Measurements from ENCODE around the gene SCTR.

SCTR gene

GRCh38 chr2:119486886-119487285, 37.4 kb downstream of the SCTR start:
- no peak for DNase-seq

- no peak for DNase-seq
Observed at GRCh38 chr2:119486196-119486827, 38.0 kb downstream of the SCTR start.

DNA sequence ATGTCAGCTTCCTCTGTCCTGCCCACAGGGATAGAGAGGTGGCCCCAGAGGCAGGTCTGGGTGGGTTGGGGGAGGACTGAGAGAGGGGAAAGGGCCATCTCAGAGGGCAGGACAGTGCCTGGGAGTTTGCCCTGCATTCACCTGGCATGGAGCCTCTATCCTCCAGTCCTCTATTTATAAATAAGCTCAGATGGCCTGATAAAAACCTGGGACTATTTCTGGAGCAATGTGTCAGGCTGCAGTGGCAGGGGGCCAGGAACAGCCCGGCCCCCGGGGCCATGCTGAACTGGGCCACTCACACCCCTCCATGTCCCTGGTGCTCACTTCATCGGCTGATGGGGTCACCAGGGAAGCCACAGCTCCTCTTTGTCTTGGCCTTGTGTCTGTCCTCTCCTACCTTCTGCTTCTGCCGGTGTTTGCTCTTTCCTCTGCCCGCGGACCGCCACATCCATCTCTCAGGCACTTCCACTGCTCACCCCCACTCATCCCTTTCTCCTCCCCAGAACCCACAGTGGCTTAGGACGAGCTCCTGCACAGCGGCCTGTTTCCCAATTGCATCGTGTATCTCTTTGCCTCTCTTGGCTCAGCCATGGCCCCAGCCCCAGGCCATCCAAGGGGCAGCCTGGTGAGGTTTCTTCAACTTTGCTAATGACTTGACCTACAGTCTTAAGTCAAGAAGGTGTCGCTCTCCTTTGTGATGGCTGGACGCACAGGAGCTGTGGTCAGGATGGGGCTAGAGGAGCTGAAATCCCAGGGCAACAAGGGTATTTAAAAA, 38.8 kb downstream of the SCTR start:
- DNase-seq: no peak

DNA sequence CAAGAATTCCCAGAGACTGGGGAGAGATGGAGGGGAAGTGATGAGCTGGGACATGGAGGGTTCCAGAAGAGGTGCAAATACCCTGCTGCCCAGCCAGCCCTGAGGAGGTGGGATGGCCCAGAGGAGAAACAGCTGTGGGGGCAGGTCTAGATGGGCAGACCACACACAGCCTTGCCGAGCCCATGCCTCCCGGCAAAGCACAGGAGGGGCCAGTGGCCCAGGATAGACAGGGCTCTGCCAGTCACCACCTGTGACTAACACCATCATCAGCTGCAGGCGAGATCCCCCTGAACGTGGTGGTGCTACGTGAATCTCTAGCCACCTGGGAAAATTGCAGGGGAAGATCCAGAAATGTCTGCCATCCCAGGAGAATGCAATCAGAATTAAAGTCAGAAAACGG, 39.4 kb downstream of the SCTR start:
- DNase-seq: no peak

DNA sequence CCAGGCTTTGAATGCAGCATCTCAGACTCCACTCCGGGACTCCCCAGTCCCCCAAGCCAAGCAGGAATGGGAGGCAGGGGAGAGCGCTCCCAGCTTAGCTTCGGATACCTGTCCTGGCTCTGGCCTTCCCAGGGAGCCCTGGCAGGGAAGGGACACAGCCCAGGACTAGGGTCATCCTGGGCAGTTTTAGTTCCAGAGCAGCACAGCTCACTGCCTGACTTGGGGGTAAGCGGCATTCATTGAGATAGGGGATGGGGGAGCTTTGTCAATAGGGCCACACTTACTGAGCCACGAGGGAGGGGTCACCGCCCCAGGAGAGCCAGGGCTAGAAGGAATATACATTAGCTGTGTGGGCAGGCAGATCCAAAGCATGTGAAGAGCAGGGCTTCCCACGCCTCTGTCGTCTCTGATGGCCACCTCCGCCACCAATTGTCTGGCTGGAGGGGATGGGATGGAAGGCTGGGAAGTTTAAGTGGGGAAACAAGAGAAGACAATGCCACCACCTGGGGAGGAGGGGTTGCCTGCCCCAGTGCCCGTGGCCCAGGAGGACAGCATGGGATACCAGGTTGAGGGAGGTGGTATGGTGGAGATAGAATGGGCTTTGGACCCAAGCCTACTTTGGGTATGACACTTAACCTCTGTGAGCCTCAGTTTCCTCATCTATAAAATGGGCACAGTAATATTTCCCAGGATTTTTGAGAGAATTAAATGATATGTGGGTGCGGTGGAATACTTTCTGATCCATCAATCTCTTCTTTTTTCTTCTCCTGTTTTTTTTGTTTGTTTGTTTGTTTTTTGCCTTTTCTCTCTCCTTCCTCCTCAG, 40.2 kb downstream of the SCTR start:
- DNase-seq: no peak

- no peak for DNase-seq
Observed at GRCh38 chr2:119483395-119483753, 40.9 kb downstream of the SCTR start.

GRCh38 chr2:119482481-119483394, 41.5 kb downstream of the SCTR start:
- no peak for DNase-seq

DNA sequence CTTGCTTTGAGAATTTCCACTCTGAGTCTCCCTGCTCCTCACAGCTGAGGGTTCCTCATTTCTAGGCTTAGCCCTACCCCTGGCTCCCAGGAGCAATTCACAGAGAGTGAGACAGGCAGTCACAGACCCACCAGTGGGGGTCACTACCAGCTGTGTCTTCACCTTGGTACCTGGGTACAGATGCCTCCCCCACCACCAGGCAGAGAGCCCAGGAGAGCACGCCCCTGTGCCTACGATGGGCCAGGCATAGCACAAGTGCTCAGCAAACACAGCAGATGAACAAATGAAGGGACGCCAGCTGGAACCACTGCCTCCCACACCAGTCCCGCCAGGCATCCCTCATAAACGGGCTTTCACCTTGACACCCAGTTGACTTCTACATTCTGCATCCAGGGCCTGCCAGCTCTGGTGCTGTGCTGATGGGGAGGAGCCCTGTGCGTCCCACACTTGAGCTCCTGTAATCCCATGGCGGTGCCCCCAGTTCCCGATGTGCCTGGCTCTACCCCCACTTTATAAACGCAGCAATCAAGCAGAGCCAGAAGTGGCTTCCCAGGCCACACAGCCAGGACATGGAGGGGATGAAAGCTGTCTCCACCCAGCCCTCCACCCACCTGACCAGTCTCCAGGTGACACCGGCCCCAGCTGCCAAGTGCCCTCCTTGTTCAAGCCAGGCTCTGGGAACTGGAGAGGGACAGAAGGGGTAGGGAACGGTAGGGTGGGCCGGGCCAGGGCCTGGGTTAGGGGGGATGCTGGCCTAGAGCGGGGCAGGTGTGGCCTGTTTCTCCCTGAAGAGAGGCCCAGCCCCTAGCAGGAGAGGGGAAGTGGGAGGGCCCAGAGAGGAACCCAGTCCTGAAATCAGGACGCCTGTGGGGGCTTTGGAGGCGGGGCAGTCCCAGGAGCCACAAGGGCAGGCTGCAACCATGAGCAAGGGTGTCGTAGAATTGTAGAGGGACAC, 42.5 kb downstream of the SCTR start:
- no peak for DNase-seq

- DNase-seq: no peak
Observed at GRCh38 chr2:119480718-119481142, 43.6 kb downstream of the SCTR start.

DNA sequence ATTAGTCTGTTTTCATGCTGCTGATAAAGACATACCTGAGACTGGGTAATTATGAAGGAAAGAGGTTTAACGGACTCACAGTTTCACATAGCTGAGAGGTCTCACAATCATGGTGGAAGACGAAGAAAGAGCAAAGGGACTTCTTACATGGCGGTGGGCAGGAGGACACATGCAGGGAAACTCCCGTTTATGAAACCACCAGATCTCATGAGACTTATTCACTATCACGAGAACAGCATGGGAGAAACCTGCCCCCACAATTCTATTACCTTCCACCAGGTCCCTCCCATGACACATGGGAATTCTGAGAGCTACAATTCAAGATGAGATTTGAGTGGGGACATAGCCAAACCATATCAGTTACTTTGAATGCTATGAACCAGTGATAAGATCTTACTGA, 44.1 kb downstream of the SCTR start:
- no peak for DNase-seq

DNA sequence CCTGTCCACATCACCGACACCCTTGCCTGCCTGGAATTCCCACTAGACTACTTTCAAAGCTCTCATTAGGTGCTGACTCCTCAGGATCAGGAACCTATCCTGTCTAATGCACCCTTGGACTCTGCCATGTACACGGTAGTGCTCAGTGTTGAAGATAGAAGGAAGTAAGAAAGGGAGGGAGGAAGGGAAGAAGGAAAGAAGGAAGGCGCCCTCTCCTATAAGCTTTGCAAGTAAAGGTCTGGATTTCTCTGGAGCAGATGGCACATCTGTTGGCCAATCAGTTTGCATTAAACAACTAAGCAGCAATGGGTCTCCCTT, 45.3 kb downstream of the SCTR start:
- DNase-seq: no peak

DNA sequence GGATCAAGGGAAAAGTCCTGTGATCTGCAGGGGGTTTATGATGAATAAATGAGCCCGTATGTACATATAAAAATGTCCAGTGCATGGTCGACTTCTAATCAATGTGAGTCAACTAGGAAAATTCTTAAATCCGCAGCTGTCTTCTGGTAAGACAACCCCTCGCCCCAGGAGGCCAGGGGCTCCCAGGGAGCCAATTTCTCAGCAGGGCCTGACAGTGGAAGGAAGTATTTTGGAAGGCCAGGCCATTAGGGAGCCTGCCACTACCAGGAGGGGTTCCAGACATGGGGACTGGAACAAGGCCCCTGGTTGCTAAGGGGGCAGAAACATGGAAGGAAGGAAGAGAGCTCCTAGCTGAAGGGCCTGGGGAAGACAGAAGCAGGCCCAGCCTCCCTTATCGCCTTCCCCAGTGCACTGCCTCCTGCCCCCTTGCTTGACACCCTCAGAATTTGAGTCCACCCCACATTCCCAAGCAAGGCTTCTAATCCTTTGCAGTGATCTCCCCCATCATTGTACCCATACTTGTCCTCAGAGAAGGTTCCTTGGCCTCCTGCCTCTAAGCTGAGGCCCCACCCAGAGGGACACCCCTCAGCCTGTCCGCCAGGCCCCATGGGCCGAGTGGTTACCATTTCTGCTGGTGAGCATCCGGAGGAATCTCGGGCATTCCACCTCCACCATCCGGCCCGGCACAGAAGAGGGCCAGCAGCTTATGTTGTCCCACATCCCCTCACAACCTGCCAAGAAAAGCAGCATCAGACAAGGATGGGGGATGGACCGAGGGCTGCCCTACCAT, 45.9 kb downstream of the SCTR start:
- DNase-seq: no peak

DNA sequence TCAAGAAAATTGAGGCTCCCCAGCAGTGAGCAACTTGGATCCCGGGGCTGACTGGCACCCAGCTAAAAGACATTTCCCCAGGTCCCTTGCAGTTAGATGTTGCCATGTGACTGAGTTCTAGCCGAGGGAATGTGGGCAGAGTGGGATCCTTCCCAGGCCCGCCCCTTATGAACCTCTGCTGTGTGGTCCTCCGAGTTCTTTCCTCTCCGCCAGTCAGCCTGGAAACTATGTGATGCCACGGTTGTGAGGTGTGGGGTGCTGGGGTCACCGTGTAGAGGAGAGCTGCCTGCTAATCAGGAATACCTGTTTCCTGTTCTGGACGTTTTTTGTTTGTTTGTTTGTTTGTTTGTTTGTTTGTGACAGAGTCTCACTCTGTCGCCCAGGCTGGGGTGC, 47.2 kb downstream of the SCTR start:
- no peak for DNase-seq

DNA sequence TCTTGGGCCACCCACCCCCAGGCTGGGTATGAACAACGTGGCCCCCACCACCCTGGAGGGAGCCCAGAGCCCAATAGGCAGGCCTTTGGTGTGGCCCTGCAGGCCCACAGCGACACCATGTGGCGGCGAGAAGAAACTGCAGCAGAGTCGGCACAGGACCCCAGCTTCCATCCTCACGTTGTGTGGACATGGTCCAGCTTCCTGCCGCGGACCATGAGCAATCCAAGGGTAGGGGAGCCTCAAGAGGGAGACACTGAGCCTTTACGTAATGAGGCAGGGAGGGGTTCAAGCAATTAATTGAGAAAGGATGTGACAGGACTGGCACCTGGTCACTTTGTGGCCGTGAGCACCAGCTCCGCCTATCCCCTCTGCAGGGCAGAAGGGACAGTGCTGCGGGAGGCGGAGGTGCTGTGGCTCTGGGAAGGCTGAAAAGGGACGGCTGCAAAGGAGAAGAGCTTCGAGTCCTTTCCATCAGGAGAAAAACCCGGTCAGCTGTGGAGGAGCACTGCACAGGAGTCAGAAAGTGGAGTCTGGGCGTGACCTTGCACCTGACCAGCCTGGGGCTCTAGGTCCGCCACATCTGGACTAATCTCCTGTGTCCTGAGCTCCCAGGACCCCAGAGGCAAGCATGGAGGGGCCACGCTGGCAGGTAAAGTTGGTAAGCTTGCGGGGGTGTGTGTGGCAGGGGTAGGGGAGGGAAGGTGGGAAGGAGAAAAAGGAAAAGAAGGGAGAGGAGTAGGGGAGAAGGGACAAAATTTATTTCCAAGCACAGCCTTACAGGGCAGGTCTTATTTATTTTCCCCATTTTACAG, 47.8 kb downstream of the SCTR start:
- DNase-seq: no peak

- DNase-seq: no peak
Observed at GRCh38 chr2:119475857-119476244, 48.4 kb downstream of the SCTR start.

DNA sequence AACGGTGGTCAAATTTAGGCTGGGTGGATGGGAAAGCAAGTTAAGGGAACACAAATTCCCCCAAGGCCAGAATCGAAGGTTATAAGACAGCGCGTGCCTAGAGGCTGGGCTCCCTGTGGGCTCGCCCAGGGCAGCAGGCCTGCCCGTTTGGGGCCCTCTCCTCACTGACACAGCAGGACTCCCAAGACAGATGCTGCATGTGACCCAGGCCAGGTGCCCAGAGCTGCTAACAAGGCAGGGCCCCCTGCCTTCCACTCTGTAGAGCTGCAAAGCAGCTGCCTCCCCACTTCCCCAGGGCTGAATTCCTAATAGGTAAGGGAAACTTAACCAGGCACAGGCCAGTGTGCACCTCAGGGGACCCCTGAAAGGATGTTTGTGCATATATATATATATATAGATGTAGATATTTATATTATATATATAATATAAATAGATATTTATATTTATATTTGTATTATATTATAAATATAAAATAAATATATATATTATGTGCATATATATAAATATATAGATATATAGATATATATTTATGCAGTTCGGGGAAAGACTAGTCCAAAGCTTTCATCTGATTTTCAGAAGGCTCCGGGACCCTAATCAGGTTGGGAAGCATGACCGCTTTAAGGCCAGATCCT, 48.9 kb downstream of the SCTR start:
- no peak for DNase-seq

- DNase-seq: no peak
Observed at GRCh38 chr2:119474371-119475224, 49.7 kb downstream of the SCTR start.

- no peak for DNase-seq
Observed at GRCh38 chr2:119473621-119474370, 50.5 kb downstream of the SCTR start.

All from activated naive CD4-positive, alpha-beta T cell treated with Interleukin-2 at 50 U/mL for 16 hours (primary cell).